Neural cell (in vitro differentiated cells): ENCODE results near the gene GUCA1A. TPM values are rescaled to one million over a fixed set of nuclear protein-coding genes. Genes with fewer than 3 reads are reported as not detected.

Experiments used
- H2AFZ ChIP-seq: fragments of 200-600, 300-800 bp; sonication (generic), shearing (Covaris generic); 2 replicates; pipeline ENCODE4 v1.6.0; 2014; ENCODE audit warnings: low read depth, mild to moderate bottlenecking, antibody characterized with exemption, low read length, moderate library complexity
- H3F3A ChIP-seq: fragments of 200-600 bp; shearing (Covaris generic); 2 replicates; pipeline ENCODE4 v1.6.1; 2016; ENCODE audit warnings: mild to moderate bottlenecking, moderate library complexity, mixed read lengths, antibody characterized with exemption, low read length; ENCODE audit not compliant: insufficient read depth, poor library complexity, severe bottlenecking
- H3K27ac ChIP-seq: fragments of 200-600, 300-800 bp; sonication (generic), shearing (Covaris generic); 2 replicates; pipeline ENCODE4 v1.5.1; 2014; ENCODE audit warnings: mild to moderate bottlenecking, low read length, moderate library complexity
- H3K27me3 ChIP-seq: fragments of 300-800, 200-600 bp; sonication (generic), shearing (Covaris generic); 2 replicates; pipeline ENCODE4 v1.6.0; 2014; ENCODE audit warnings: mild to moderate bottlenecking, low read depth, low read length, moderate library complexity; ENCODE audit not compliant: insufficient read depth
- H3K36me3 ChIP-seq: fragments of 300-800, 200-600 bp; sonication (generic), shearing (Covaris generic); 2 replicates; pipeline ENCODE4 v1.5.1; 2014; ENCODE audit warnings: mild to moderate bottlenecking, antibody characterized with exemption, low read length, moderate library complexity; ENCODE audit not compliant: insufficient read depth
- H3K4me2 ChIP-seq: fragments of 300-800, 200-600 bp; sonication (generic), shearing (Covaris generic); 2 replicates; pipeline ENCODE4 v1.6.0; 2014; ENCODE audit warnings: mild to moderate bottlenecking, low read length
- H3K4me3 ChIP-seq: fragments of 300-800, 200-600 bp; sonication (generic), shearing (Covaris generic); 2 replicates; pipeline ENCODE4 v1.5.1; 2014; ENCODE audit warnings: mild to moderate bottlenecking, low read length, moderate library complexity
- H3K79me2 ChIP-seq: fragments of 200-600 bp; shearing (Covaris generic); replicated peaks from 2 replicates; pipeline ENCODE4 v1.6.0; 2014; ENCODE audit warnings: mild to moderate bottlenecking, low read length, moderate library complexity; ENCODE audit not compliant: insufficient read depth
- H3K9ac ChIP-seq: fragments of 300-800, 200-600 bp; sonication (generic), shearing (Covaris generic); 2 replicates; pipeline ENCODE4 v1.6.1; 2016; ENCODE audit warnings: mild to moderate bottlenecking, low read length, mixed read lengths
- H3K9me2 ChIP-seq: fragments of 200-600 bp; shearing (Covaris generic); 2 replicates; pipeline ENCODE4 v1.6.1; 2016; ENCODE audit warnings: mild to moderate bottlenecking, low read length, mixed read lengths; ENCODE audit not compliant: insufficient read depth
- H3K9me3 ChIP-seq: fragments of 200-600, 300-800 bp; sonication (generic), shearing (Covaris generic); 2 replicates; pipeline ENCODE4 v1.6.1; 2016; ENCODE audit warnings: mild to moderate bottlenecking, mixed run types, low read length, moderate library complexity, mixed read lengths
- H4K20me1 ChIP-seq: fragments of 200-600 bp; shearing (Covaris generic); 2 replicates; pipeline ENCODE4 v1.6.1; 2016; ENCODE audit warnings: mild to moderate bottlenecking, mixed run types; ENCODE audit not compliant: insufficient read depth
- CTCF ChIP-seq: fragments of 450-650 bp; IDR thresholded peaks from 2 replicates; pipeline ENCODE4 v1.5.1; 2014; ENCODE audit warnings: antibody characterized with exemption, mild to moderate bottlenecking, moderate library complexity; ENCODE audit not compliant: poor library complexity, severe bottlenecking
- EP300 ChIP-seq: fragments of 450-650 bp; conservative IDR thresholded peaks from 2 replicates; pipeline ENCODE4 v1.6.1; 2014; ENCODE audit warnings: antibody characterized with exemption, mild to moderate bottlenecking, moderate library complexity; ENCODE audit not compliant: poor library complexity, severe bottlenecking
- EZH2 ChIP-seq: fragments of 200-600, 300-800 bp; shearing (Covaris generic), sonication (generic); IDR thresholded peaks from 2 replicates; pipeline ENCODE4 v1.6.1; 2014; ENCODE audit warnings: antibody characterized with exemption, low read length, borderline replicate concordance, mild to moderate bottlenecking; ENCODE audit not compliant: insufficient read depth, poor library complexity, severe bottlenecking
- MXI1 ChIP-seq: fragments of 450-650 bp; conservative IDR thresholded peaks from 2 replicates; pipeline ENCODE4 v1.6.1; 2014; ENCODE audit warnings: antibody characterized with exemption, mild to moderate bottlenecking; ENCODE audit not compliant: poor library complexity, severe bottlenecking
- POLR2AphosphoS5 ChIP-seq: IDR thresholded peaks from 2 replicates; pipeline ENCODE4 v1.6.1; 2012
- RAD21 ChIP-seq: fragments of 450-650 bp; conservative IDR thresholded peaks from 2 replicates; pipeline ENCODE4 v1.6.1; 2014; ENCODE audit warnings: antibody characterized with exemption, mild to moderate bottlenecking, moderate library complexity
- REST ChIP-seq: IDR thresholded peaks from 2 replicates; pipeline ENCODE4 v1.6.1; 2012; ENCODE audit warnings: borderline replicate concordance
- SMC3 ChIP-seq: fragments of 450-650 bp; conservative IDR thresholded peaks from 2 replicates; pipeline ENCODE4 v1.6.1; 2014; ENCODE audit warnings: antibody characterized with exemption, mild to moderate bottlenecking, moderate library complexity; ENCODE audit not compliant: poor library complexity
- TAF1 ChIP-seq: IDR thresholded peaks from 2 replicates; pipeline ENCODE4 v1.6.1; 2012; ENCODE audit warnings: low read depth
- polyA plus RNA-seq: library from polyadenylated mRNA; depleted of rRNA; stranded (reverse); fragments of >200 nt; gene quantifications from 2 replicates; pipeline ENCODE4 v1.2.3, GENCODE V29; 2014

The GUCA1A gene
- polyA plus RNA-seq, 1 donor from 2014 or later = 0.78 TPM

GRCh38 chr6:42158631-42159030, 14.5 kb upstream of the GUCA1A start:
- Histone ChIP-seq H3K27ac (no peak overlapping the region), H3K36me3 (no peaks in the 10 kb centered on the region), H4K20me1 (no peaks in the 10 kb centered on the region), H3K9me3 (no peaks in the 10 kb centered on the region), H3K4me2 (no peak overlapping the region), H3K9me2 (no peaks in the 10 kb centered on the region), H3K9ac (no peak overlapping the region), H3K4me3 (no peak overlapping the region), H3K27me3 (no peaks in the 10 kb centered on the region), H3K79me2 (no peaks in the 10 kb centered on the region), H3F3A (no peaks in the 10 kb centered on the region), H2AFZ (no peak overlapping the region)
- TF ChIP-seq EP300 = no peak
- TF ChIP-seq TAF1 = no peak
- no peak for TF ChIP-seq RAD21
- TF ChIP-seq CTCF = no peak

DNA sequence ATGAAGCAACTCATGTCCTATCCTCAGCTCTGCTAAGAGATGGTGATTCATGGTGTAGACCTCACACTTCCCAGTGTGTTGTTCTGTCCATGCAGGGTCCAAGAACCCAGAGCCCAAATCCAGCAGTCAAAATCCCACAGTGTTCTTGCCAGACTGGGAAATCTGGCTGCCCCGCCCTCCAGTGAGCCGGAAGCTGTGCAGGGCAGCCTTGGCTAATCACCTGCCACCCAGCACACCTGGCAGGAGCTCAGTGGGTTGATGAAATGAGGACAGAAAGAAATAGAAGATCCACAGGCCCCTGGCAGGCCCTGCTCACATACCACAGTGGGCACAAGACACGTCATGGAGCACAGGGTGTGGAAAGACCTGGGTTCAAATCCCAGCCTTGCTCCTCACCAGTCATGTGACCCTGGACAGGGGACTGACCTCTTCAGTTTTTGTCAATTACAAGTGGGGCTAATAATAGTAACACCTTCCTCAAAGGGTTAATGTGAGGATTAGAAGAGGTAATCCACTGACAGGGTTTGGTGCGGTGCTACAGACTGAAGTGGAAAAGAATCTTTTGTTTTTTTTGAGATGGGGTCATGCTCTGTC, 13.6 kb upstream of the GUCA1A start:
- no peak for TF ChIP-seq SMC3
- no peak for TF ChIP-seq RAD21
- no peak for TF ChIP-seq EP300
- TF ChIP-seq CTCF = no peak
- TF ChIP-seq TAF1 = no peak
- TF ChIP-seq MXI1 = no peak
- no peak for TF ChIP-seq REST
- TF ChIP-seq POLR2AphosphoS5 = no peak
- TF ChIP-seq EZH2 = no peak
- H3K9ac ChIP-seq = no peak overlapping the region
- H3K9me3 ChIP-seq = no peaks in the 10 kb centered on the region
- no peaks in the 10 kb centered on the region for H3K9me2 ChIP-seq
- H3K27ac ChIP-seq = no peak overlapping the region
- H3K4me3 ChIP-seq = no peak overlapping the region
- no peaks in the 10 kb centered on the region for H3K36me3 ChIP-seq
- no peak overlapping the region for H3K4me2 ChIP-seq
- H3F3A ChIP-seq = no peaks in the 10 kb centered on the region
- H3K27me3 ChIP-seq = no peaks in the 10 kb centered on the region
- no peak overlapping the region for H2AFZ ChIP-seq
- no peaks in the 10 kb centered on the region for H4K20me1 ChIP-seq
- no peaks in the 10 kb centered on the region for H3K79me2 ChIP-seq
